SH-SY5Y (cell line): Measurements from ENCODE around the gene CCK.

ENCODE experiments used
- GATA2 ChIP-seq: IDR thresholded peaks from 2 replicates; pipeline ENCODE4 v1.6.1; 2011; ENCODE audit warnings: mild to moderate bottlenecking, low read depth, low read length
- GATA3 ChIP-seq: IDR thresholded peaks from 2 replicates; pipeline ENCODE4 v1.6.1; 2011; ENCODE audit warnings: low read depth, mild to moderate bottlenecking, low read length, moderate library complexity

CCK gene

DNA sequence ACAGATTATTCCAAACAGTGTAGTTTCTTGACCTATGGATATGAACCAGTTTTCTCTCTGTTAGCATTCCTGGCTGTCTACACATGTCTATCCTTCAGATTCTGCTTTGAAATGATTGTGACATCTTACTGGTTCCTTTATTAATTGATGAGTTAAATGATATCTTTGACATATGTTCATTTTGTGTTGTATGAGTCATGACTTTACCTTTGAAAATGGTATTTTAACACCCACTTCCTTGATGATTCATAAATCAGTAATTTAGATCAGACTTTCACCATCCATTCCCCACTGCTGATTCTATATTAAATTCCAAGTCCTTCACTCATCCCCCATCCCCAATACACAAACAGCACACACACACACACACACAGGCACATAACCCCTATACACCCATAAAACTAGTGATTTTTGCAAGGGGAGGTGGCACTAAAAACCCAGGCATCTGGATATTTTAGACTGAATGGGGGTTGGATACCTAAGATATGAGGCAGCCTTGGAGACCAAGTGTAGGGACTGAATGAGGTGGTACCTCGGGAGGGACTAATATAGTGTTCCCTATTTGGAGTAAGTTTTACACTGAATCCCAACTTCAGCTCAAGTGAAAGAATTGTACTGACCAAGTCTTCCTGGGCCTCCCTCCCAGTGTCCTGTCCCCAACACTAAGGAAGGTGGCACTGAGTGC, 9.7 kb downstream of the CCK start:
- TF ChIP-seq GATA3, result no peak
- no peak for TF ChIP-seq GATA2

DNA sequence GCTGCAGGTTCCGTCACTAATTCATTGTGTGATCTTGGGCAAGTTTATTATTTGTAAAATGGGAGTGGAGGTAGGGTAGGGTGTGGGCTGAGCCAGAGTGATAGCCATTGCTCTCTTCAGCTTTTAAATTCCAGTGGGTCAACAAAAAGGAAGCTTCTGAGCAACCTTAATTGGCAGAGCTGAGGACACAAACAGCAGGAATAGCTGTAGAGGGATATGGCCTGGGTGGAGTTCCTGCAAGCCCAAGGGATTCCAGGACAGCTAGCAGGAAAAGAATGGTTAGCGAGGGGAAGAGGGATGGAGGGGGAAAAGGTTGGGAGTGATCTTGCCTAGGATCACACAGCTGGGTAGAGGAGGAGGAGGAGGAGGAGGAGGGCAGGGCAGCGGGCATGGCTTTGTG, 11.4 kb downstream of the CCK start:
- TF ChIP-seq GATA2, result no peak
- TF ChIP-seq GATA3, result no peak

DNA sequence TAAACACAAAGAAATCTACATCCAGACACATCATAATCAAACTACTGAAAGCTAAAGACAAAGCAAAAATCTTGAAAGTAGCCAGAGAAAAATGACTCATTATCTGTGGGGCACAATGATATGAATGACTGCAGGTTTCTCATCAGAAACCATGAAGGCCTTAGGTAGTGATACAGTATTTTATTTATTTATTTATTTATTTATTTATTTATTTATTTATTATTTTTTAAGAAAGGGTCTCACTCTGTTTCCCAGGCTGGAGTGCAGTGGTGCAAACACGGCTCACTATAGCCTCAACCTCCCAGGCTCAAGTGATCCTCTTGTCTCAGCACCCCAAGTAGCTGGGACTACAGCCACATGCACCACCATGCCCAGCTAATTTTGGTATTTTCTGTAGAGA, 15.2 kb downstream of the CCK start:
- TF ChIP-seq GATA3, result no peak
- no peak for TF ChIP-seq GATA2

DNA sequence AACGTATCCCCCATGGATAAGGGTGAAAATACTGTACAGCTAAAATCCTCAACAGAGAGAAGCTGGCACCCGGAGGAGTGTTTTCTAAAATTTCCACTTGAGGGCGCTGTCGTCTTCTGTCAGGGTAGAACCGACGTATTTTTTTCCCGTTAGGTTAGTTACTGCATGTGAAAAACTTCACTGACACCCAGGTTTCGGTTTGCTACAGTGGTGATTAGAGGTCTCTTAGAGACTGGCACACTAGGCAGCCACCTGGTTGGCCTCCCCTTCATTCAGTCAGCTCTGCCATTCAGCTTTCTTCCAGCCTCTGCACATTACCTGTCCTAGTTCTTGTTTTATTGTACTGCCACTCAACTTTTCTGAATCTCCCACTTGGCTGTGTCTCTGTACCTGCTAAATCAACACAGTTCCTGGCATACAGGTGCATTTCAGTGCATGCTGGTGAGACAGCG, 18.4 kb downstream of the CCK start:
- TF ChIP-seq GATA3 (no peak), GATA2 (no peak)

DNA sequence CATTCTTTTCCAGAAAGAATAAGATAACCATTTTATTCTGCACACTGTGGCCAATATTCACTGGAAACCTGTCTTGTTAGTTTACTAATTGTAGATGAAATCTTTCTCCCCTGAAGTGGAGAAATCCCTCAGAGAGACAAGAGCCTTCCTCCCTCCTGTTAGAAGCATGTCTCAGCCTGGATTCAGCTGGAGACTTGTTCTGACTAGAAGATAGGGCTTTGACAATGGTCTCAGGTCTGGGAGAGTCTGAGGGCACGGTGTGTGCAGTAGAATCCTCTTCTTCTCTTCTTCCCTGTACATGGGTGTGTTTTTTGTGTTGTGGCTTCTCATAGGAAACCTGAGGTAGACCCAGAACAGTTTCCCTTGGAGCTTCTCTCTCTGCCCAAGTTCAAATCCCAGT, 19.9 kb downstream of the CCK start:
- TF ChIP-seq GATA3 (no peak), GATA2 (no peak)

DNA sequence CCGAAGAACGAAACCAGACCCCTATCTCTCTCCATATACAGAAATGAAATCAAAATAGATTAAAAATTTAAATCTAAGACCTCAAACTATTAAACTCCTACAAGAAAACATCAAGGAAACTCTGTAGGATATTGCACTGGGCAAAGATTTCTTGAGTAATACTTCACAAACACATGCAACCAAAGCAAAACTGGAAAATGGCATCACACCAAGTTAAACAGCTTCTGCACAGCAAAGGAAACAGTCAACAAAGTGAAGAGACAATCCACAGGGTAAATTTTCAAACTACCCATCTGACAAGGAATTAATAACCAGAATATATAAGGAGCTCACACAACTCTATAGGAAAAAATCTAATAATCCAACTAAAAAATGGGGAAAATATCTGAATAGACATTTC, 29.4 kb downstream of the CCK start:
- TF ChIP-seq GATA3, result no peak
- no peak for TF ChIP-seq GATA2

DNA sequence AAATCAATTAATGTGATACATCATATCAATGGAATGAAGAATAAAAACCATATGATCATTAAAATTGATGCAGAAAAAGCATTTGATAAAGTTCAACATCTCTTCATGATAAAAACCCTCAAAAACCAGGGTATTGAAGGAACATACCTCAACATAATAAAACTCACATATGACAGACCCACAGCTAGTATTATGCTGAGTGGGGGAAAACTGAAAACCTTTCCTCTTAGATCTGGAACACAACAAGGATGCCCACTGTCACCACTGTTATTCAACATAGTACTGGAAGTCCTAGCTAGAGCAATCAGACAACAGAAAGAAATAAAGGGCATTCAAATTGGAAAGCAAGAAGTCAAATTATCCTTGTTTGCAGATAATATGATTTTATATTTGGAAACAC, 30.5 kb downstream of the CCK start:
- TF ChIP-seq GATA3, result no peak
- TF ChIP-seq GATA2, result no peak

DNA sequence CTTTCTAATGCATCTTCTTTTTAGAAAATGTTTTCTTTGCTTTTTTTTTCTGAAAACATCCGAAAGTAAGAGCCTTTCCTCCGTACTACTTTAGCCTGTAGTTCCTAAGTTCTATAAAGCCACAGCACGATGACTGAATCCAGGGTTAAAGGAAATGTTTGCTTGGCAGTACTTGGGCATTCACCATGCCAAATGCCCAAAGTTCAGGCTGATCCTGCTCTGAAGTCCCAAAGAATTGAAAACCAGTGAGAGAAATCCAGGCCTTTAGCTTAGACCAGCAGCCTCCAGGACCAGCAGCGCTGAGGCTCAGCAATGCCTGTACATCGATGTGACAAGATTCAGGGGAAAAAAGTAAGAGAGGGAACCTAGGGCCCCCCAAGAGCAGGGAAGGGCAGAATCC, 35.1 kb downstream of the CCK start:
- no peak for TF ChIP-seq GATA2
- TF ChIP-seq GATA3, result no peak

DNA sequence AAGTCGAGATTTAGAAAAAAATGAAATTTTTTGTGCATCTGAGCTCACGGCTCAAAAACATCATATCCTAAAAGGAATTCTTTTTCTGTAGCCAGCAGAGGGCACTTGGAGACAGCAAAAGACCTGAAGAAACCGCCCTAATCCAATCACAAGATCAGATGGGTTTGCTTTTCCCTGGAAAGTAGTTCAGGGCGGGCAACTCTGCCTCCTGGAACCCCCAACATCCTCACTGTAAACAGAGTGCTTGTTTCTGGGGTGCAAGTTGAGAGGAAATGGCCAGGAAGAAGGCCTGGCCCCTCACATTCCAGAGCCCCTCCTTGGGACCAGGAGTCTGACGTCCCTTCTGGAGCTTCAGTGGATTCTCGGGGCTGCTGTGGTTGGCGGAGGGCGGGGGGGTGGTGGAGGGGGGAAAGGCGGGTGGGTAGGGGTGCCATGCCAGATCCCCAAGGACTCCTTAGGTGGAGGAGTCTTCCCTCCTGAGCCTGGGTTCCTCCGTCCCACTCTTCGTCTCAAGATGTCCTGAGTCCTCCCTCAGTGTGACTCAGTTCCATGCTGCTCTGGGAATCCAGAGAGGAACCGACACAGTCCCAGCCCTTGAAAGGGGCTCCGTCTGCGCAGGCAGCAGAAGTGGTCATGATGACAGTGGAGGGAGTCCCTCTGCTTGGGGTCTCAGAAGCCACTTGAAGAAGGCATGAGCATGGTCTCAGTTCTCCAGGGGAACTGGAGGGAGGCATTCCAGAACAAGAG, 35.9 kb downstream of the CCK start:
- no peak for TF ChIP-seq GATA2
- no peak for TF ChIP-seq GATA3

DNA sequence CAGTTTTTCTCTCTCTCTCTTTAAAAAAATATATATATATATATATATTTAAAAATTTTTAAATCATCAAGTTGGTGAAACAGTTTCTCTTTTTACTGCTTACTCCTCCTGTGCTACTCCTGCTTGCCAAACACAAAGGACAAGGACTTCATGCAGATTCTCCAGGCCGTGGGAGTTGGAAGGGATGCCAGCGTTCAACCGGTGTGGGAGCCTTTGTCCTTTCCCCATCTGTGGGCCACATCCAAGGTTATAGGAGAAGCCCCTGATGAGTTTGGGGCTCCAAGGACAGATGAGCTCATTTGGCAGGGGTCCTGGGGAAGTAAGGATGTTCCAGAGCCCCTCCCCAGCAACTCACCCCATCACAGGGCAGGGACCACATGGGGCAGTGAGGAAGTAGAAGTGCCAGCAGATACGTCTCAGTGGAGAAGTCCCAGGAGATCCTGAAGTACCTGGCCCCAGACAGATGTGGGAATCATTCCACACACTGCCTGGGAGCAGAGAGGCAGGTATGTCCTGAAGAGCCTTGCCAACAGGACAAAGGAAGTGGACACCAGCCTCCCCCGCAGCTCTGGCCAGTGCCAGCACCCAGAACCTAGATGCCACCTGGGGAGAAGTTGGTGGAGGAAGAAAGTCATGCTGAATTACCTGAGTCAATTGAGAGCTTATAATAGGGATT, 36.6 kb downstream of the CCK start:
- TF ChIP-seq GATA2, result no peak
- TF ChIP-seq GATA3, result no peak

DNA sequence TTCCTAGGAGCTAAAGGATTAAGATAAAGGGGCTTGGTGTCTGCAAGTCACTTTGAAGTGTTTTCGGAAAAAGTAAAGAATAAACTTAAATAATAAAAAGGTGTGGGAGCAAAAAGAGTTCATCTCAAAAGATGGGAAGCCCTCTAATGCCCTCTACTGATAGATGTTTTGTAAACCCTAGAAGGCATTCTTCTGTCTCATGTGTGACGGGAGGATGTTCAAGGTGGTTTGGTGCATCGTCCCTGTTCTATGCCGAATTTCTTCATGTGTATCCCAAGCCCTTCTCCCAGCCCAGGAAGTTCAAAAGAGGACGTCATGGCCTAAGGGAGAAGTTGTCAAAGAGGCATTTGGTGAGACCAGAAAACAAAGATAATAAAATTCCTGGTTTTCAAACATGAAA, 37.2 kb downstream of the CCK start:
- no peak for TF ChIP-seq GATA2
- no peak for TF ChIP-seq GATA3

DNA sequence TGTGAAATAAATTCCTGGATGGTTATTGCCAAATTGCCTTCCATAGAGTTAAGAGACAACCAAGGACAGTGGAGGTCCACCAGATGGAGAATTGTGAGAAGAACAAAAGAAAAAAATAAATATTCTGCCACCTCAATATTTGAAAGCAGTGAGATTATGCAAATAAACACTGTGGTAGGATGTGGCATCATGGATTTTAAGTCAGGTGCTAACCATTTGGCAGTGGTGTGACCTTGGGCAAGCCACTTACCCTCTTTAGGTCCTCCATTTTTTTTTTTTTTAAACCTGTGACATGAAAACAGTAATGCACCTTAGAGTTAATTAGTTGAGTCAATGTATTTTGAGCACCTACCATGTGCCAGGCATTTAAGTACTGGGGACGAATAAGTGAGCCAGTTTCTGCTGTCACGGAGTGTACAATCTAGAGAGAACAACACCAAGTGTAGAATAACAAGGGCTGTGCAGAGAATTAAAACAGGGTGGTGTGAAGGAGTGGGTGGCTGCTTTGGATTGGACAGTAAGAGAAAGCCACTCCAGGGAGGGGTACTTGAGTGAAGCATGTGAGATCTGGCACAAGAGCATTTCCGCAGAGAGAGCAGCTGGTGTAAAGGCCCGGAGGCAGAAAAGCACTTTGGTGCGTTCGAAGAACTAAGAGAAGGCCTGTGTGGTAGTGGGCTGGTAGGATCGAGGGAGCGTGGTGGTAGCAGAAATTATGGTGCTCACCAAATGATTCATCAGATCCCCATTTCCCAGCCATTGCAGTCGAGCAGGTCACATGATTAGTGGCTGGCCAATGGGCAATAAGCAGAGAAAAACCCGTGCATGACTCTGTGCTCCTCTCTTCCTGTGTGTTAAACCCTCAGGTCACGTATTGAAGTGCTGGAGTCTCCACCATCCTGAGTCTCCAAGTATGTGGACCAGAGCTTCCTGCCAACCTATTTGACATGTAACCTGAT, 39.2 kb downstream of the CCK start:
- TF ChIP-seq GATA2 (no peak), GATA3 (no peak)

DNA sequence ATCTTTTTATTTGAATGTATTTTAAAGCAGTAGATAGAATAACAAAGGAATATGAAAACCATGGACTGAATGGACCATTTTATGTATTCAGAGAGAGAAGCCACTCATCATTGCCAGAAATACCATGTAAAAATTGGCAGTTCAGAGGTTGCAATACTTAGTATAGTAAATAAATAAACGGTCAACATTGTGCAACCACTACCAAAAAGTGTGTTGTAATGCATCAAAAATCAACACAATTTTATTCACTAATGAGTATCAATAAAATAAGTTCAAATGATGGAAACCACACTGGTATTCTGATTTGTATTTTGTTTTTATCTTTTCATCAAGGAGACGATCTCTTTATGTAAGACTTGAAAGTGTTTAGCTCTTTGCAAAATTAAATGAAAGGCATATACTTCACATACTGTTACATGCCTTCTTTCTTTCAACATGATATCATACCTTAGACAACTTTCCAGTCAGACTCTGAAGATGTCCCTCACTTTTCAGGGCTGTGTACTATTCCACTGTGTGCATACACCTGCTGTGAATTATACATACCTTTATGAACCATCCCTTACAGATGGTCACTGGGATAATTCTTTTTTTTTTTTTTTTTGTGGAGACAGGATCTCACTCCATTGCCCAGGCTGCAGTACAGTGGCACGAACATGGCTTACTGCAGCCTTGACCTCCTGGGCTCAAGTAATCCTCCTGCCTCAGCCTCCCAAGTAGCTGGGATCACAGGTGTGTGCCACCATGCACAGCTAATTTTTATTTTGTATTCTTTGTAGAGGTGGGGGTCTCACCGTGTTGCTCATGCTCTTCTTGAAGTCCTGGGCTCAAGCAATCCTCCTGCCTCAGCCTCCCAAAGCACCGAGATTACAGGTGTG, 40.3 kb downstream of the CCK start:
- no peak for TF ChIP-seq GATA2
- TF ChIP-seq GATA3, result no peak
